Measurements from ENCODE around the gene DYDC2.

Gene DYDC2

GRCh38 chr10:80382989-80383388 lies 26.4 kb downstream of the DYDC2 start (continued):
- TF ChIP-seq TSHZ2 (CRISPR knock-in tag; IDR thresholded peaks at IDR 0.05) (no peak), ARNTL (CRISPR knock-in tag; IDR thresholded peaks at IDR 0.05; ENCODE audit: borderline replicate concordance, low read depth) (no peak)

GRCh38 chr10:80390740-80391139 lies 34.2 kb downstream of the DYDC2 start:
- no peak for TF ChIP-seq CSDC2 (CRISPR knock-in tag; IDR thresholded peaks at IDR 0.05)
- no peak for TF ChIP-seq POU6F1 (CRISPR knock-in tag; IDR thresholded peaks at IDR 0.05; ENCODE audit: borderline replicate concordance, low read depth)
- TF ChIP-seq BACH2 (CRISPR knock-in tag; IDR thresholded peaks at IDR 0.05; ENCODE audit: borderline replicate concordance): no peak
- TF ChIP-seq GLIS3 (CRISPR knock-in tag; IDR thresholded peaks at IDR 0.05): no peak
- TF ChIP-seq ZNF565 (CRISPR knock-in tag; conservative IDR thresholded peaks at IDR 0.05; ENCODE audit: low read depth): no peak
- TF ChIP-seq TOX (CRISPR knock-in tag; IDR thresholded peaks at IDR 0.05; ENCODE audit: borderline replicate concordance): no peak
- TF ChIP-seq ZFP30 (CRISPR knock-in tag; IDR thresholded peaks at IDR 0.05): no peak
- TF ChIP-seq ZFP3 (CRISPR knock-in tag; IDR thresholded peaks at IDR 0.05): no peak
- no peak for TF ChIP-seq TCF4 (CRISPR knock-in tag; IDR thresholded peaks at IDR 0.05; ENCODE audit: borderline replicate concordance)
- no peak for TF ChIP-seq SNAI2 (CRISPR knock-in tag; IDR thresholded peaks at IDR 0.05)
- TF ChIP-seq, protein P1, sequence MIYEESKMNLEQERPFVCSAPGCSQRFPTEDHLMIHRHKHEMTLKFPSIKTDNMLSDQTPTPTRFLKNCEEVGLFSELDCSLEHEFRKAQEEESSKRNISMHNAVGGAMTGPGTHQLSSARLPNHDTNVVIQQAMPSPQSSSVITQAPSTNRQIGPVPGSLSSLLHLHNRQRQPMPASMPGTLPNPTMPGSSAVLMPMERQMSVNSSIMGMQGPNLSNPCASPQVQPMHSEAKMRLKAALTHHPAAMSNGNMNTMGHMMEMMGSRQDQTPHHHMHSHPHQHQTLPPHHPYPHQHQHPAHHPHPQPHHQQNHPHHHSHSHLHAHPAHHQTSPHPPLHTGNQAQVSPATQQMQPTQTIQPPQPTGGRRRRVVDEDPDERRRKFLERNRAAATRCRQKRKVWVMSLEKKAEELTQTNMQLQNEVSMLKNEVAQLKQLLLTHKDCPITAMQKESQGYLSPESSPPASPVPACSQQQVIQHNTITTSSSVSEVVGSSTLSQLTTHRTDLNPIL (CRISPR knock-in tag; IDR thresholded peaks at IDR 0.05; ENCODE audit: low read depth): no peak
- no peak for TF ChIP-seq ZC3H10 (CRISPR knock-in tag; IDR thresholded peaks at IDR 0.05)
- TF ChIP-seq TSHZ2 (CRISPR knock-in tag; IDR thresholded peaks at IDR 0.05): no peak

GRCh38 chr10:80392250-80392649 lies 35.7 kb downstream of the DYDC2 start:
- no peak for ATAC-seq
- no peak for TF ChIP-seq CSDC2 (CRISPR knock-in tag; IDR thresholded peaks at IDR 0.05)
- TF ChIP-seq ZNF565 (CRISPR knock-in tag; conservative IDR thresholded peaks at IDR 0.05; ENCODE audit: low read depth): no peak
- no peak for TF ChIP-seq SNAI2 (CRISPR knock-in tag; IDR thresholded peaks at IDR 0.05)
- no peak for TF ChIP-seq BACH2 (CRISPR knock-in tag; IDR thresholded peaks at IDR 0.05; ENCODE audit: borderline replicate concordance)
- no peak for TF ChIP-seq TSHZ2 (CRISPR knock-in tag; IDR thresholded peaks at IDR 0.05)
- TF ChIP-seq TOX (CRISPR knock-in tag; IDR thresholded peaks at IDR 0.05; ENCODE audit: borderline replicate concordance): no peak
- no peak for TF ChIP-seq TCF4 (CRISPR knock-in tag; IDR thresholded peaks at IDR 0.05; ENCODE audit: borderline replicate concordance)
- TF ChIP-seq, protein P2, sequence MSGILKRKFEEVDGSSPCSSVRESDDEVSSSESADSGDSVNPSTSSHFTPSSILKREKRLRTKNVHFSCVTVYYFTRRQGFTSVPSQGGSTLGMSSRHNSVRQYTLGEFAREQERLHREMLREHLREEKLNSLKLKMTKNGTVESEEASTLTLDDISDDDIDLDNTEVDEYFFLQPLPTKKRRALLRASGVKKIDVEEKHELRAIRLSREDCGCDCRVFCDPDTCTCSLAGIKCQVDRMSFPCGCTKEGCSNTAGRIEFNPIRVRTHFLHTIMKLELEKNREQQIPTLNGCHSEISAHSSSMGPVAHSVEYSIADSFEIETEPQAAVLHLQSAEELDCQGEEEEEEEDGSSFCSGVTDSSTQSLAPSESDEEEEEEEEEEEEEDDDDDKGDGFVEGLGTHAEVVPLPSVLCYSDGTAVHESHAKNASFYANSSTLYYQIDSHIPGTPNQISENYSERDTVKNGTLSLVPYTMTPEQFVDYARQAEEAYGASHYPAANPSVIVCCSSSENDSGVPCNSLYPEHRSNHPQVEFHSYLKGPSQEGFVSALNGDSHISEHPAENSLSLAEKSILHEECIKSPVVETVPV (CRISPR knock-in tag; IDR thresholded peaks at IDR 0.05): no peak
- TF ChIP-seq ZC3H10 (CRISPR knock-in tag; IDR thresholded peaks at IDR 0.05): no peak
- no peak for TF ChIP-seq PPARA (CRISPR knock-in tag; IDR thresholded peaks at IDR 0.05; ENCODE audit: borderline replicate concordance)
- no peak for TF ChIP-seq ZNF8 (CRISPR knock-in tag; IDR thresholded peaks at IDR 0.05)
- no peak for TF ChIP-seq ISL1 (CRISPR knock-in tag; IDR thresholded peaks at IDR 0.05)
- no peak for TF ChIP-seq ZFP3 (CRISPR knock-in tag; IDR thresholded peaks at IDR 0.05)

More at GRCh38 chr10:80390740-80391139, 34.2 kb downstream of the DYDC2 start:
- no peak for ATAC-seq
